HG03139 (cell line): Measurements from ENCODE around the gene HFM1.
"Not testable (repeated sequence)": the region's sequence is repeated elsewhere in the genome, so short reads cannot be mapped to it uniquely, and the experiment has no call there.

Experiments used
- ATAC-seq: cut with Tn5 transposase; IDR thresholded peaks from one replicate; pipeline ENCODE4 v1.9.1; 2021; ENCODE audit not compliant: unreplicated experiment

HFM1 gene, protein sequence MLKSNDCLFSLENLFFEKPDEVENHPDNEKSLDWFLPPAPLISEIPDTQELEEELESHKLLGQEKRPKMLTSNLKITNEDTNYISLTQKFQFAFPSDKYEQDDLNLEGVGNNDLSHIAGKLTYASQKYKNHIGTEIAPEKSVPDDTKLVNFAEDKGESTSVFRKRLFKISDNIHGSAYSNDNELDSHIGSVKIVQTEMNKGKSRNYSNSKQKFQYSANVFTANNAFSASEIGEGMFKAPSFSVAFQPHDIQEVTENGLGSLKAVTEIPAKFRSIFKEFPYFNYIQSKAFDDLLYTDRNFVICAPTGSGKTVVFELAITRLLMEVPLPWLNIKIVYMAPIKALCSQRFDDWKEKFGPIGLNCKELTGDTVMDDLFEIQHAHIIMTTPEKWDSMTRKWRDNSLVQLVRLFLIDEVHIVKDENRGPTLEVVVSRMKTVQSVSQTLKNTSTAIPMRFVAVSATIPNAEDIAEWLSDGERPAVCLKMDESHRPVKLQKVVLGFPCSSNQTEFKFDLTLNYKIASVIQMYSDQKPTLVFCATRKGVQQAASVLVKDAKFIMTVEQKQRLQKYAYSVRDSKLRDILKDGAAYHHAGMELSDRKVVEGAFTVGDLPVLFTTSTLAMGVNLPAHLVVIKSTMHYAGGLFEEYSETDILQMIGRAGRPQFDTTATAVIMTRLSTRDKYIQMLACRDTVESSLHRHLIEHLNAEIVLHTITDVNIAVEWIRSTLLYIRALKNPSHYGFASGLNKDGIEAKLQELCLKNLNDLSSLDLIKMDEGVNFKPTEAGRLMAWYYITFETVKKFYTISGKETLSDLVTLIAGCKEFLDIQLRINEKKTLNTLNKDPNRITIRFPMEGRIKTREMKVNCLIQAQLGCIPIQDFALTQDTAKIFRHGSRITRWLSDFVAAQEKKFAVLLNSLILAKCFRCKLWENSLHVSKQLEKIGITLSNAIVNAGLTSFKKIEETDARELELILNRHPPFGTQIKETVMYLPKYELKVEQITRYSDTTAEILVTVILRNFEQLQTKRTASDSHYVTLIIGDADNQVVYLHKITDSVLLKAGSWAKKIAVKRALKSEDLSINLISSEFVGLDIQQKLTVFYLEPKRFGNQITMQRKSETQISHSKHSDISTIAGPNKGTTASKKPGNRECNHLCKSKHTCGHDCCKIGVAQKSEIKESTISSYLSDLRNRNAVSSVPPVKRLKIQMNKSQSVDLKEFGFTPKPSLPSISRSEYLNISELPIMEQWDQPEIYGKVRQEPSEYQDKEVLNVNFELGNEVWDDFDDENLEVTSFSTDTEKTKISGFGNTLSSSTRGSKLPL (N-terminal part only)

DNA sequence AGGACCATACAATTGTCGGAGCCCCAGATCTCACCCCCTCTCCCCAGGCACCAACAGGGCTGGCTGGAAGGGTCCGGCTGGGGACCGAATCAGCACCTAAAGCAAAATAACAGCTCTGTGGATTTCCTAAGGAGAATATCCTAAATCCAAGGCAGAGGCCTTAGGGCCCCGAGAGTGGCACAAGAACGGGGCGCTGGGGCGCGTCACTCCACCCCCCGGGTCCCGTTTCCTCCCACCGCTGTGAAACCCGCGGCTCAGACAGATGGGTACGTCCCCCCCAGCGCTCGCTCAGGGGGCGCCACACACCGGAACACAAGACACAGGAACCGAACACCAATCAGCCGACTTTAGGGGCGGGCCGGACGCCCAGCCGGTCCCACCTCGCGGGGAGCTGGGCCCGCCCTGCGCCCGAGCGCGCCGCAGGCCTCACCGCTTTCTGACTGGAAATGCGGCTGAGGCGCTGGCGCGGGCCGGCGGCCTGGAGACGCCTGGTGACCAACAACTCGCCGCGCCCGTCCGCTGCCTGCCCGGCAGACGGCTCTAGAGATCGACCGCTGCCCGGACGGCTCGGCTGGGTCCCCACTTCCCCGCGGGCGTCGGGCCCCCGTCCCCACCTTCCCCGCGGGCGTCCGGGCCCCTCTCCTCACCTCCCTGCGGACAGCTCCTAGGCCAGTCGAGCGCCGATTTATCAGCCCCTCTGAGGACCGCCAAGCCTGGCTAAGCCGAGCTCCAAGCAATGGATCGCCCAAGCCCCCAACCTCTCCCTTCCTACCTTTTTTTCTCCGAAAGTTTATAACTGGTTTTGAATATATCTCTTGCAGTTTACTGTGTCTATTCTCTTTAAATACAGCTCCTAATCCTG is at the start of gene HFM1:
Gene HFM1, minus strand, starts transcription at position 687 of the 862 bp plus-strand sequence. CDS start 3,755 bp downstream, outside the sequence.
- ATAC-seq, result peak; percentile 90

DNA sequence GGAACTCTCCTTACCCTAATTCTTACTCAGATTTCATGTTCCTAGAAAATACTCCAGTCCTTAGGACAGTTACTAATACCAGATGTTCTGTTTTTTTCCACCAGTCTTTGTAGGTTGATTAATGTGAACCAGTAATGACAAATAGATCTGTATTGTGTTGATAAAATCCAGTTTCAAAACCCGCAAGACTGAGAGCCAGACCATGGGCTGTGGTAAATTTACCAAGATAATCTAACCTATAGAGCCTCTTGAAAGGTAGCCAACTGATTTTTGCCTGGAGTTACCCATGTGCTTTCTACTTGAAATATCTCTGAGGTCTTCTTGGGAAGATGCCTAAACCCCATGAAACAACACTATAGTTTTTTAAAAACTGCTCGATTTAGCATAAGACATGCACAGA is 49.5 kb upstream of the HFM1 start:
- ATAC-seq, result no peak

DNA sequence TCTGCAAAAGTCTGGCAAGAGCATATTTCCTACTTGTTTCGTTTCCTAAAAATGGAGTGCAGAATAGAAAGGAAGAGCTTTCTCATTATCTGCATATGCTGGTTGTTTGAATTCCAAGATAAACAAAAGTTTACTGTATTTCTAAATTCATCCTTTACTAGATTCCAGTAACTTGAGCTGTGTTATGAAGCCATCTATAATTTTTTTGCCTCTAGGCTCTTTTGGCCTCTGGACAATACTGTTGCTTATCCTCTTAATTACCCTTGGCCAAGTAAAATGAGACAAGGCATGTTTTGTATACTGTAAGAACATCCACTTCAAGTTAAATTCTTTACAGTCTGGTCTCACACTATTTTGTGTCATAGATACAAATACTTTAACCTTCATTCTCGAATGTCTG is 45.6 kb upstream of the HFM1 start:
- ATAC-seq, result no peak

DNA sequence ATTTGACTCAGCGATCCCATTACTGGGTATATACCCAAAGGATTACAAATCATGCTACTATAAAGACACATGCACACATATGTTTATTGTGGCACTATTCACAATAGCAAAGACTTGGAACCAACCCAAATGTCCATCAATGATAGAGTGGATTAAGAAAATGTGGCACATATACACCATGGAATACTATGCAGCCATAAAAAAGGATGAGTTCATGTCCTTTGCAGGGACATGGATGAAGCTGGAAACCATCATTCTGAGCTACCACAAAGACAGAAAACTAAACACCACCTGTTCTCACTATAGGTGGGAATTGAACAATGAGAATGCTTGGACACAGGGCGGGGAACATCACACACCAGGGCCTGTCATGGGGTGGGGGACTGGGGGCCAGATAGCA is 43.1 kb upstream of the HFM1 start:
- not testable (repeated sequence) for ATAC-seq

DNA sequence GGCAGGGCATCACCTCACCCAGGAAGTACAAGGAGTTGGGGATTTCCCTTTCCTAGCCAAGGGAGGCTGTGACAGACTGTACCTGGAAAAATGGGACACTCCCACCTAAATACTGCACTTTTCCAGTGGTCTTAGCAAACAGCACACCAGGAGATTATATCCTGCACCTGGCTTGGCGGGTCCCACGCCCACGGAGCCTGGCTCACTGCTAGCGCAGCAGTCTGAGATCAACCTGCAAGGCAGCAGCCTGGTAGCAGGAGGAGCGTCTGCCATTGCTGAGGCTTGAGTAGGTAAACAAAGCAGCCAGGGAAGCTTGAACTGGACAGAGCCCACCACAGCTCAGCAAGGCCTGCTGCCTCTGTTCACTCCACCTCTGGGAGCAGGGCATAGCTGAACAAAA is 37.3 kb upstream of the HFM1 start:
- not testable (repeated sequence) for ATAC-seq

DNA sequence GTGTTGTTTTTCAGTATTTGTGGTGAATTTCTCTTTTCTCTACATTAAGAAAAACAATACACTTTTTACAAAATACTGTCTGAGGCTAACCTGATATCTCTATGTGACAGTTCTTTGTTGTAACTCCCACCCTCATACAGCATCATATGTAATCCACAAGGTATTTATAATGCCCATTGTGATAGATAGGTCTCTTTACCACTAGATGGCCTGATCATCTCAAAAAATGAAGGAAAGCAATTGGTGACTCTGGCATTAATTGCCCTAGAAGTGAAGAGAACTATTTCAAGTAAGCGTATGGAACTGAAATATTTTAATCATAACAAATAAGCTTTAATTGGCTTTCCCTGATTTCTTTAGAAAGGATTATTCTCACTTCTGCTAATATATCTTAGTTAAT is 36.2 kb upstream of the HFM1 start:
- ATAC-seq, result no peak

DNA sequence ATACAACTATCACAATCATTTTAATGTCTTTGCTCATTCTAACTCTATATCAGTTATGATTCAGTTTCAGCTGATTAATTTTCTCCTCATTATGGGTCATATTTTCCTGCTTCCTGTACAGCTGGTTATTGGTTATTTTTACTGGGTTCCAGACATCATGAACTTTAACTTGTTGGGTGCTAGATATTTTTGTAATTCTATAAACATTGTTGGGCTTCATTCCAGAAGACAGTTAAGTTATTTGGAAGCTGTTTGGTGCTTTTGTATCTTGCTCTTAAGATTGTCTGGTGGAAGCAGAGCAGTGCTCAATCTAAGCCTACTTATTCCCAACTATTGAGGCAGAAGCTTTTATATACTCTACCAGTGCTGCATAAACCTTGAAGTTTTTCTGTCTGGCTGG is 34.4 kb upstream of the HFM1 start:
- ATAC-seq, result no peak

DNA sequence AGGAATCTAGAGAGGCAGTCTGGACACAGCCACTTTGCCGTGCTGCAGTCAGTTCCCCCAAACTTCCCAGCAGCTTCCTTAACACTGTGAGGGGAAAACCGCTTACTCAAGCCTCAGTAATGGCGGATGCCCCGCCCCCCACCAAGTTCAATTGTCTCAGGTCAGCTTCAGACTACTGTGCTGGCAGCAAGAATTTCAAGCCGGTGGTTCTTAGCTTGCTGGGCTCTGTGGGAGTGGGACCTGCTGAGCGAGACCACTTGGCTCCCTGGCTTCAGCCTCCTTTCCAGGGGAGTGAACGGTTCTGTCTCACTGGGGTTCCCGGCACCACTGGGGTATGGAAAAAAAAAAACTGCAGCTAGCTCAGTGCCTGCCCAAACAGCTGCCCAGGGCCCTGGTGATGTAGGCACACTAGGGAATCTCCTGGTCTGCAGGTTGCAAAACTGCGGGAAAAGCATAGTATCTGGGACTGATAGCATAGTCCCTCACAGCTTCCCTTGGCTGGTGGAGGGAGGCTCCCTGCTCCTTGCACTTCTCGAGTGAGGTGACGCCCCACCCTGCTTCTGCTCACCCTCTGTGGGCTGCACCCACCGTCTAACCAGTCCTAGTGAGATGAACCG is 23.7 kb upstream of the HFM1 start:
- ATAC-seq, result no peak

DNA sequence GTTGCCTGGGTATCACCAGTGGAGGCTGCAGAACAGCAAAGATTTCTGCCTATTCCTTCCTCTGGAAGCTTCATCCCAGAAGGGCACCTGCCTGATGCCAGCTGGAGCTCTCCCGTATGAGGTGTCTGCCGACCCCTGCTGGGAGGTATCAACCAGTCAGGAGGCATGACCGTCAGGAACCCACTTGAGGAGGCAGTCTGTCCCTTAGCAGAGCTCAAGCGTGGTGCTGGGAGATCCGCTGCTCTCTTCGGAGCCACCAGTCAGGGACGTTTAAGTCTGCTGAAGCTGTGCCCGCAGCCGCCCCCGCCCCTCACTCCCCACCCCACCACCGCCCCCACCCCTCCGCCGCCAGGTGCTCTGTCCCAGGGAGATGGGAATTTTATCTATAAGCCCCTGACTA is 23.1 kb upstream of the HFM1 start:
- no peak for ATAC-seq

DNA sequence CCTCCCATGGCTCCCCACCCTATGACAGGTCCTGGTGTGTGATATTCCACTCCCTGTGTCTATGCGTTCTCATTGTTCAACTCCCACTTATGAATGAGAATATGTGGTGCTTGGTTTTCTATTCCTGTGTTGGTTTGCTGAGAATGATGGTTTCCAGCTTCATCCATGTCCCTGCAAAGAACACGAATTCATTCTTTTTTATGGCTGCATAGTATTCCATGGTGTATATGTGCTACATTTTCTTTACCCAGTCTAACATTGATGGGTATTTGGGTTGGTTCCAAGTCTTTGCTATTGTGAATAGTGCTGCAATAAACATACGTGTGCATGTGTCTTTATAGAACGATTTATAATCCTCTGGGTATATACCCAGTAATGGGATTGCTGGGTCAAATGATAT is 17.9 kb upstream of the HFM1 start:
- not testable (repeated sequence) for ATAC-seq

DNA sequence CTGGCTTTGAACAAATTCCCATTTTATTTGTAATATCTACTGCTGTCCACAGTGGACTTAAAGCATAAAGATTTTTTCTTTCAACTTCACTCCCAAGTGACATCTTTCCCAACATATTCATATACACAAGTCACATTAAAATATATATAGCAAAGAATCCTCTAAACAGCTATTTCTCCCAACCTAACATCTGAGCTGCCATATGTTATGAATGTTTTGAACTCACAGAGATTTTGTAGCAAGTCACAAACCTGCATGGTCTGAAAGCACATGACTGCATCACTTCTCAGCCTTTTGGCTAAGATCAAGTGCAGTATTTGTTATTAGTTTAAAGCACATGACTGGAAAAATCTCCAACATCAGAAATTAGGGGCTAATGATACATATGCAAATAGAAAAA is 7.7 kb upstream of the HFM1 start:
- ATAC-seq, result no peak

DNA sequence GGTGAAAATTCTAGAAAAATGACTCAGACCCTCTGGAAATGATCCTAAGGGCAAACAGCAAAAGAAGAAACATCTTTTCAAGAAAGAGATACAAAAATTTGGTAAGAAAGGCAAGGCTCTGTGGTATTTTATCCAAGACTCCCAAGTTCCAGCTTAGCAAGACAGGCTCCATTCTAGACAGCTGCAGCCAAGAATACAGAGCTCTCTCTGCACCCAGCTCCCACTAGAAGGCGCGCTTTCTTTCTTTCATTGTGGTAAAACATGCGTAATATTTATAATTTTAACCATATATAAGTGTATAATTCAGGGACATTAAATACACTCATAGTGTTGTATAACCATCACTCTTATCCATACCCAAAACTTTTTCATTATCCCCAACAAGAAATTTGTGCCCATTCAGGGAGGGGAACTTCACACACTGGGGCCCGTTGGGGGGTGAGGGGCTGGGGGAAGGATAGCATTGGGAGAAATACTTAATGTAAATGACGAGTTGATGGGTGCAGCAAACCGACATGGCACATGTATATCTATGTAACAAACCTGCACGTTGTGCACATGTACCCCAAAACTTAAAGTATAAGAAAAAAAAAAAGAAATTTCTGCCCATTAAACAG is 2.2 kb upstream of the HFM1 start:
- no peak for ATAC-seq

DNA sequence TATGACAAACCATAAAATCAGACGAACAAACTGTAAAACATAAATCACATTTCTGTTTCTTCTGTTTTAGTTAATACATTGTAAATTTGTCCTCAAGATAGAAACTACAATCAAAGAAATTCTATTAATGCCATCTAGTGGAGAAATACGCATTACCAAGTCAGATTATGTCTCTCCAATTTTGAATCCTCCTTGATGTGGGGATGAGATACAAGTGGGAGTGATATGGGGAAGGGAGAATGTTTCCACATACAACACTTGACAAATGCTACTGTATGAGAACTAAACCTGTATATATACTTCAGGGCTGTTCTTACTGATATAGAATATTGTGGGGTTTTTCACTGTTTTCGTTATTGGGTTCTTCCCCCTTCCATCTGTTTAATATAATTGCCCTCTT is 2.6 kb downstream of the HFM1 start:
- no peak for ATAC-seq

DNA sequence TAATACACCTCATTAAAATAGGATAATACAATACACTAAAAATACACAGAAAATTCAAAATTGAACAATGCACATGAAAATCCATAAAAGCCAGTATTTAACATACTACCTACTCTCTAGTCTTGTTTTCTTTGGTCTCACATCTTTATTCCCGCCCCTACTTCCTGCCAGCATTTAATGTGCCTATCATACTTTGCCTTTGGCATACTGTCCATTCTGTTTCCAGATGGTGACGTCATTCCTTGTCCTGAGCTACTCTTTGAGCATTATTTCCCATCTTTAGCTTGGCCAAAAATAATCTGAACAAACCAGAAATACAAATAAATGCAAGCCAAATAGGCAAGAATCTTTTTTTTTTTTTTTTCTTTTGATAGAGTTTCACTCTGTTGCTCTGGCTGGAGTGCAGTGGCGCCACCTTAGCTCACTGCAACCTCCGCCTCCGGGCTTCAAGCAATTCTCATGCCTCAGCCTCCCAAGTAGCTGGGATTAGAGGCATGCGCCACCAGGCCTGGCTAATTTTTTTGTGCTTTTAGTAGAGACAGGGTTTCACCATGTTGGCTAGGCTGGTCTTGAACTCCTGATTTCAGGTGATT is 4.4 kb downstream of the HFM1 start:
- no peak for ATAC-seq

DNA sequence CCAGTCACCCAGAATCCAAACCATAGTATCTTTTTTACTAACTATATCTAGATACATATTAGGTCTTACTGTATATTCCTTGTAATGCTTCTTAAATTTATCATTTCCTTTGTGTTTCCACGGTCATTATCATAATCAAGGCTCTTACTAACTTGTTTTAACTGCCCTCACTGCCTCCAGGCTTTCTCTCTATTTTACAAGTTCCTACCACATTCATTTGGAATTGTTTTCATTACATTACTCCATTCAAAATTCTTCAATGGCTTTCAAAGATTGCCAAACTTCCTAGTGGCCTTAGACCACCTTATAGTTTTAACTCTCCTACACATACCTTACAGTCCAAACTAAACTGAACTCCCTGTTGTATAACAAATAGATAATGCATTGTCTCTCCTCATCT is 6.3 kb downstream of the HFM1 start:
- no peak for ATAC-seq

DNA sequence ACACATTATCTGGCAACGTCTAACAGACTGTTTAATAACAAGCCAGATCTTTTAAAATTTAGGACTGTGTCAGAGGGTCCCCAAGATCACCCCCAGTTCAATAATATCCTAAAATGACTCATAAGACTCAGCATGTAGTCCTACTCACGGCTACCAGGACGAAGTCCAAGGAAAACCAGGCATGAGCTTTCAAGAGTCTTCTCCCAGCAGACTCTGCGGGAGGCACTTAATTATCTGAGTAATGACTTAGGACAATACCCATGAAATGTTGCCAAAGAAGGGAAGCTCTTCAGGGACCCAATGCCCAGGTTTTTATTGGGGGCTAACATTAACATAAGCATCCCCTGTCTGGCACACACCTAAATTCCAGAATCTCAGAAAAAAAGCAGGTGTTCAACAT is 7.0 kb downstream of the HFM1 start:
- ATAC-seq, result no peak

DNA sequence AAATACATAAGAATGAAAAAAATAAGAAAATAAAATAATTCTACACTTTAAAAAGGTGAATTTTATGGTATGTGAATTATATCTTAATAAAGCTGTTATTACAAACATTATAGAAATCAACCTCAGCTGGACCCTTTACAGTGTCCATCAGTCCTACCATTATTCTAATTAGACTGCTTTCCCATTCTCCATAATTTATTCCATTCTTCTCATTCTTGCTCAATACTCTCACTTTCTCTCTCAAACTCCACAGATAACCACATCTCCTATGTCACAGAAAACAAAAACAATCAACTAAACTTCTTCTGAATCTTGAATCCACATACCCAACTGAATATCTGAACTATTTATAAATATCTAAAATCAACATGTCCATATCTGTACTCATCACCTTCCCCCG is 11.6 kb downstream of the HFM1 start:
- ATAC-seq, result no peak

DNA sequence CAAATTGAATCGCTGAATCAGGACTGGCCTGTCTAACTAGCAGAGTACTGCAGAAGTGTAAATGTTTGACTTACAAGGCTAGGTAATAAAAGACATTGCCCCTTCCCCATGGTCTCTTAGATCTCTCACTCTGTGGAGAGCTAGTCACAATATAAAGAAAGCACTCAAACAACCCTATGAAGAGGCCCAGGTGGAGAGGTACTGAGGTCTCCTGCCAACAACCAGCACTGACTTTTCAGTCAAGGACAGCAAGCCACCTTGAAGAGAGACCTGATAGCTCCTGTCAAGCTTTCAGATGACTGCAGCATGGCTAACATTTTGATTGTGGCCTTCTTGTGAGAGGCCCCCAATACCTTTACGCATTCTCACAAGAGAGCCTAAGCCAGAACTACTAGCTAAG is 18.5 kb downstream of the HFM1 start:
- no peak for ATAC-seq

DNA sequence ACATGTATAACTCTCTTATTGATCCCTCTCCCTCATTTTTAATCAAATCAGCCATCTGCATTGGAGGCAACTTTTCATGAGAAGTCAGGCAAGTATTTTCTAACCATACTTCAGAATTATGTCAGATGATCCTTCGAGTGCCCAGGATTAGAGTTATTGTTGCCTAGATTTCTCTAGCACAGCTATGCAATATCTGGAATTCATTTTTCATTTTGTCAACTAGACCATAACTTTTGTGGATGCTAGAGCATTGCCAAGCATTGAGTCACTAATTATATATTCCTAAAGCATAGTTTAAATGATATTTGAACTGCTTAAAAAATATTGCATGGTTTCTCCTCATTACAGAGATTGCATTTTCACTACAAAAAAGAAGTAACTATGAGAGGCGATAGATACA is 21.2 kb downstream of the HFM1 start:
- ATAC-seq, result no peak
